GM12801 (cell line): Measurements from ENCODE around the gene RABAC1.

ENCODE experiments used
- TF ChIP-seq, protein P1 (sequence below): IDR thresholded peaks from one replicate; pipeline ENCODE4 v1.5.1; 2011; ENCODE audit warnings: control low read depth; ENCODE audit not compliant: insufficient read length; ENCODE audit errors: extremely low read depth

The RABAC1 gene

DNA sequence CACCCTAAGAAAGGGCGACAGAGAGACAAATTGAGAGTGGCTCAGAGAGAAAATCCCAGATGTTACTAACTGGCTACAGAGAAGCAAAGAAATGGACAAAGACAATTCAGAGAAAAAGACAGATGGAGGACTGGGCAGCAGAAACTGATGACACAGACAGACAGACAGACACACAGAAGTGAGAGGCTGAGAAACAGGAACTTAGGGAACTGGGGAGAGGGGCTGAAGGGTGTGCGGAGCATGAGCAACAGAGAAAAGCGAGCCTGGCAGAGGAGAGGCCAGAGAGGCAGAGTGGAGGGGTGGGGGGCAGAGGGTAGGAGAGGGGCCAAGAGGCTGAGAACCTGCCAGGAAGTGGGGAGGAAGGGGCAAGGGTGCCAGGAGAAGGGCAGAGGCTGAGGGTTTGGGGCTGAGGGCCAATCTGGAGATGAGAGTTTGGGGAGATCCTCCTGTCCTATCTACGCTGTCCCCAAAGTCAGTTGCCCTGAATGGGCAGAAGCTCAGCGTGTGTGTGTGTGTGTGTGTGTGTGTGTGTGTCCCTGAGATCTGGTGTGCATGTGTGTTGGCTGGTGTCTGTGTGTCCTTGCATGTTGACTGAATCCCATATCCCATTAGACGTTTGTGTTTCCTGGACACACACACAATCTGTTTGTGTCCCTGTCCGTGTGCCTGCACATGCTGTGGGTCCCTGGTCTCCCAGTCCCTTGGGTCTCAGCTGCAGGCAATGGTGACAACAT is 25.3 kb downstream of the RABAC1 start:
- TF ChIP-seq, protein P1, sequence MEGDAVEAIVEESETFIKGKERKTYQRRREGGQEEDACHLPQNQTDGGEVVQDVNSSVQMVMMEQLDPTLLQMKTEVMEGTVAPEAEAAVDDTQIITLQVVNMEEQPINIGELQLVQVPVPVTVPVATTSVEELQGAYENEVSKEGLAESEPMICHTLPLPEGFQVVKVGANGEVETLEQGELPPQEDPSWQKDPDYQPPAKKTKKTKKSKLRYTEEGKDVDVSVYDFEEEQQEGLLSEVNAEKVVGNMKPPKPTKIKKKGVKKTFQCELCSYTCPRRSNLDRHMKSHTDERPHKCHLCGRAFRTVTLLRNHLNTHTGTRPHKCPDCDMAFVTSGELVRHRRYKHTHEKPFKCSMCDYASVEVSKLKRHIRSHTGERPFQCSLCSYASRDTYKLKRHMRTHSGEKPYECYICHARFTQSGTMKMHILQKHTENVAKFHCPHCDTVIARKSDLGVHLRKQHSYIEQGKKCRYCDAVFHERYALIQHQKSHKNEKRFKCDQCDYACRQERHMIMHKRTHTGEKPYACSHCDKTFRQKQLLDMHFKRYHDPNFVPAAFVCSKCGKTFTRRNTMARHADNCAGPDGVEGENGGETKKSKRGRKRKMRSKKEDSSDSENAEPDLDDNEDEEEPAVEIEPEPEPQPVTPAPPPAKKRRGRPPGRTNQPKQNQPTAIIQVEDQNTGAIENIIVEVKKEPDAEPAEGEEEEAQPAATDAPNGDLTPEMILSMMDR: no peak

DNA sequence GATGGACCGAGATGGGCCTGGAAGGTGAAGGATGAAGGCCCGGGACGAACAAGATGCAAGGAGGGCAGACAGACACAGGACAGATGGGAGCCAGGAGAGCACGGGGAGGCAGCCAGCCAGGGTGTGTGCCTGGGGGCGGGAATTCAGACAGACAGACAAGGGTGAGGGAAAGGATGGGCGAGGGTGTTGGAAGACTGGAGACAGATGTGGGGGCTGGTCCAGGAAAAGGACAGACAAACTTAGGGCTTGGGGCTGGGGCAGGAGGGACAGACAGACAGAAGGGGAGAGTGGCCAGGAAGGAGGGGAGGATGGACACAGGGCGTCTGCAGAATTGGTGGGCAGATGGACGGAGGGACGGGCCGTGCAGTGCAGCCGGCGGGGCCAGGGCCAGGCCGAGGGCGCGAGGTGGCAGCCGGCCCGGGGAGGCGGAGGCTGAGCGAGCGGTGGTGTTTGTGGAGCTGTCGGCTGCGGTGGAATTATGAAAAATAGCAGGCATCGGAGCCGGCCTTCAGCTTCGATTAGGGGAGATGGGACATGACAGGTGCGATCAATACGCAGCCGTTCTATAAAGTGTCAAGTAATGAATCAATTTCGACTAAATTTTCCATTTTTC is 26.3 kb downstream of the RABAC1 start:
- TF ChIP-seq, protein P1: no peak

DNA sequence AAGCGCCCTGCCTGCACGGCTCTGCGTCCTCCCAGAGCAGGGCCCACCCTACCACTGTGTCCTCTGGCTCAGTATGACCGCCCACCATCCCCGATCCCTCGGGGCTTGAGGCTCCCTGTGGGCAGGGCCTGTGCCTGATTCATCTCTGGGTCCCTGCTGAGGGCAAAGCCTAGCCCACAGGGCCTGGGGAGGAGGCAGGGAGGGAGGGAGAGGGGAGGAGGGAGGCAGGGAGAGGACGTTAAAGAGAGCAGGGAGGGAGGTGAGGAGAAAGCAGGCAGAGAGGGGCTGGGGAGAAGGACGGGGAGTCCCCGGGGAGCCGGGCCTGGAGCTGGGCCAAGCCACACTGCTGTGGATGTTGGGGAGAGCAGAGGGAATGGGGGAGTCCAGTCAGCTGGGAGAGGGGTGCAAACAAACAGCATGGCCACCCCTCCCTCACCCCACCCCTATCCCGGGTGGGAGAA is 26.8 kb downstream of the RABAC1 start:
- TF ChIP-seq, protein P1: no peak

DNA sequence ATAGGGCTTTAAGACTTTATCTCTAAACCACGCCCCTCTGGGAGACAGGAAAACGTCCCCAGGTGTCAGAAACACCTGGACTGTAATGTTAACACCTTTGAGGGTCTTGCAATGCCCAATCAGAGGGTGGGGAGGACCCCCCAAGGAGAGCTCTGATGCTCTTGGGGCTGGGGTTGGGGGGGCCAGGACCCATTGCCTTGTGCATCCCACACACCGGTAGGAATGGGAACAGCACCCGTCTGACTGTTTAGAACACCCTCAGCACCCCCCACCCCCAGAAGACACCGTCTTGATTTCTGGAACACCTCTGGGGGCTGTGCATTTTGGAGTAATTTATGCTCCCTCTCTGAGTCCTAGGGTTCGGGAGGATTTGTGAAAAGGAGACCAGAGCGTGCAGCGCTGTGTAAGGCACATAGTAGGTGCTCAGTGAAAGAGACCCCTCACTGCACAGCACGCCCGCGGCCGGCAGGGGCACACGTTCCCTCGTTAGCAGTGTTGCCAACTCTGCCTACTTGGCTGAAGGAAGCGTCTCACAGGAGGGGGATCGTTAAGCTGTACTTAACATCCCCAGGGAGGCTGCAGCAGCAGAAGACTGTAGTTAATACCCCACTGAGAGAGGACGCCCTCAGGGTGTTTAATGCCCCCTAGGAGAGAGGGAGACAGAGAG is 28.1 kb downstream of the RABAC1 start:
- TF ChIP-seq, protein P1: no peak

DNA sequence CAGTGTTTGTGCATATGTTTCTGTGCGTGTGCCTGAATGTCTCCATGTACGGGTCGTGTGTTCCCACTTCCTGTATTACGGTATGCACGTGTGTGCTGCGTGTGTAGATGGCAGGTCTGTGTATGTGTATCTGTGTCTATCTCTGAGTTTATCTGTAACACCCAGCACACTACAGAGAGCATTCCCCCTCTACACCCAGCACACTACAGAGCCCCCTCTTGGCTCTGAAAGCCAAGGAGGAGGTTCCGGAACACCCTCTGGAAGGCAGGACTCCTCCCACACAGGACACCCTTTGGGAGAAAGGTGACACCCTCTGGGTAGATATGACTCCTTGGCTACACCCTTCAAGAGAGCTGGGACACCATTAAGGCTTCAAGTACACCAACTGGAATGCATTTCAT is 28.8 kb downstream of the RABAC1 start:
- TF ChIP-seq, protein P1: no peak

DNA sequence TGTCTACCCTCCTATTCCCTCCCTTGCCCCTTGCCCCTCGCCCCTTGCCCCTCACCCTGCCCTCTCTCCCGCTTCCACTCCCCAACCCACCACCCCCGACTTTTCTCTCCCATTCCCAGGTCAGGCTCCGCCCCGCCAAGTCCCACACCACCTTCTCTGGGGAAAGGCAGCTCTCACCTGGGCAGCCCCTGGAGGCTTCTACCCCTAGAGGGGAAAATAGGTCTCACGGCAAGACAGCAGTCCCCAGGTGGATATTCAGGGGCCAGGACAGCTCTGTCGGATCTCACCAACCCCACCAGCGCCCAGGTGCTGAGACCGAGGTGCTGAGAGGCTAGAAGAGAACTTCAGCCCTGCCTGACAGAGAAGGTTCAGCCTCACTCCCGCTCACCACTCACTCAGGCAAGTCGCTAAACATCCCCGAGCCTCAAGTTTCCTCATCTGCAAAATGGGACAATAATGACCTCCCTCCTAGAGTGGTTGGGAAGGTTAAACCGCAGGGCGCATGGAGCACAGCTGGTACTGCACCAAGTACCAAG is 29.5 kb downstream of the RABAC1 start:
- TF ChIP-seq, protein P1: no peak
